Spleen (tissue), 7 donors: ENCODE results near the gene AP2A1.

Source experiments
- CTCF ChIP-seq, 11 experiments: fragments of 200-600 bp in 7 of 11; fragments of 450-650 bp in 4 of 11; sonication (generic) in 4 of 11; IDR thresholded peaks in 8 of 11; conservative IDR thresholded peaks in 3 of 11; 1 replicate in 7 of 11; 2 replicates in 4 of 11; pipeline versions ENCODE4 v1.4.0 to v1.8.0; 2016 to 2021; ENCODE audit warnings: antibody characterized with exemption in 11 of 11, inconsistent platforms in 4 of 11, mild to moderate bottlenecking in 1 of 11
- POLR2A ChIP-seq, 3 donors: fragments of 450-650 bp; IDR thresholded peaks; one replicate each; pipeline ENCODE4 v1.5.1; 2017; ENCODE audit warnings: antibody characterized with exemption in 3 of 3, mild to moderate bottlenecking in 1 of 3
- POLR2AphosphoS5 ChIP-seq, 3 donors: sonication (generic); formaldehyde crosslinking; IDR thresholded peaks; one replicate each; pipeline ENCODE4 v1.5.1; 2017; ENCODE audit warnings: antibody characterized with exemption in 3 of 3
- donor health status: DM: no; HTN: no; CAD: no; lungs with moderate emphysema.
- donor health status: DM: no; HTN: no; CAD: no.
- donor health status: DM: no; HTN: no; CAD: no.

GRCh38 chr19:49840736-49841249 lies 74.0 kb downstream of the AP2A1 start:
- no peak for TF ChIP-seq POLR2AphosphoS5 (IDR thresholded peaks at IDR 0.05)
- TF ChIP-seq CTCF (IDR thresholded peaks at IDR 0.05 in 8 of 11, conservative IDR thresholded peaks at IDR 0.05 in 3 of 11), result no peak
- TF ChIP-seq POLR2A (IDR thresholded peaks at IDR 0.05), result no peak
